Esophagus muscularis mucosa (tissue), 4 donors: ENCODE measurements around the gene NUPR1. TPM values are rescaled to one million over a fixed set of nuclear protein-coding genes. Genes with fewer than 3 reads are reported as not detected.
A peak's percentile ranks its signal among the peaks of the same experiment; 100 is the strongest.

Experiments
- DNase-seq: peaks from one replicate; pipeline ENCODE4 v3.0.0-alpha.2; 2017; ENCODE audit errors: extremely low spot score
- H3K27ac ChIP-seq, 4 donors: fragments of 200-600 bp; sonication (generic); replicated peaks in 1 of 4; 1 replicate in 3 of 4; 2 replicates in 1 of 4; pipeline ENCODE4 v1.5.1; 2016 to 2019; ENCODE audit warnings: mild to moderate bottlenecking in 1 of 4
- H3K27me3 ChIP-seq, 4 donors: fragments of 200-600 bp; sonication (generic); one replicate each; pipeline versions ENCODE4 v1.5.1 to v1.6.0; 2016 to 2019
- H3K36me3 ChIP-seq, 4 donors: fragments of 200-600 bp; sonication (generic); one replicate each; pipeline ENCODE4 v1.5.1; 2016 to 2019
- H3K4me1 ChIP-seq, 4 donors: fragments of 200-600 bp; sonication (generic); one replicate each; pipeline ENCODE4 v1.5.1; 2016 to 2019
- H3K4me3 ChIP-seq, 4 donors: fragments of 200-600 bp; sonication (generic); 1 replicate in 2 of 4; 2 replicates in 2 of 4; pipeline ENCODE4 v1.5.1; 2016 to 2019; ENCODE audit warnings: mild to moderate bottlenecking in 4 of 4, moderate library complexity in 1 of 4
- H3K9me3 ChIP-seq, 4 donors: fragments of 200-600 bp; sonication (generic); 1 replicate in 3 of 4; 2 replicates in 1 of 4; pipeline ENCODE4 v1.5.1; 2016 to 2019
- CTCF ChIP-seq, 3 experiments: fragments of 200-600 bp in 2 of 3; fragments of 450-650 bp in 1 of 3; sonication (generic) in 2 of 3; IDR thresholded peaks; one replicate each; pipeline ENCODE4 v1.5.1; 2017 to 2019; ENCODE audit warnings: antibody characterized with exemption in 3 of 3, mild to moderate bottlenecking in 2 of 3, moderate library complexity in 1 of 3
- EP300 ChIP-seq: sonication (generic); formaldehyde crosslinking; IDR thresholded peaks from one replicate; pipeline ENCODE4 v1.6.1; 2017; ENCODE audit warnings: antibody characterized with exemption
- POLR2A ChIP-seq: fragments of 450-650 bp; IDR thresholded peaks from one replicate; pipeline ENCODE4 v1.6.1; 2017; ENCODE audit warnings: antibody characterized with exemption, moderate library complexity, mild to moderate bottlenecking, low read depth
- POLR2AphosphoS5 ChIP-seq, 2 donors: sonication (generic); formaldehyde crosslinking; IDR thresholded peaks; one replicate each; pipeline ENCODE4 v1.6.1; 2017; ENCODE audit warnings: antibody characterized with exemption in 2 of 2
- WGBS: methylation state at CpG from one replicate; pipeline ENCODE4 v1.1.5; 2018; 5-methylcytosine and 5-hydroxymethylcytosine counted together
- intact Hi-C: fragments of 100-400 bp; cut with DNase I; formaldehyde crosslinking; loops from one replicate; pipeline ENCODE4 v1.15.1; 2023
- total RNA-seq, 4 donors: library from RNA; depleted of rRNA; stranded (reverse); fragments of >200 nt; gene quantifications; one replicate each; pipeline versions ENCODE4 v1.1.0 to v1.2.1, GENCODE V29; 2016

The NUPR1 gene
- total RNA-seq, 4 donors from 2014 or later: 30.3 to 66.1 (median 51.3) TPM

GRCh38 chr16:28543072-28543471 lies 4.3 kb upstream of the NUPR1 start:
- TF ChIP-seq EP300: no peak
- TF ChIP-seq POLR2AphosphoS5 (IDR thresholded peaks at IDR 0.05): no peak
- TF ChIP-seq POLR2A: no peak
- no peak for TF ChIP-seq CTCF (IDR thresholded peaks at IDR 0.05)
- intact Hi-C loops: no loop called here

GRCh38 chr16:28542646-28543045 lies 3.9 kb upstream of the NUPR1 start:
- Histone ChIP-seq H3K4me3 (no peak overlapping the region), H3K9me3 (no peaks in the 10 kb centered on the region), H3K4me1 (peaks cover 13 to 19% (median 17%) of the 10 kb centered on the region in 4 donors), H3K27ac (no peak overlapping the region), H3K36me3 (no peaks in the 10 kb centered on the region), H3K27me3 (no peaks in the 10 kb centered on the region)
- intact Hi-C loops: no loop called here
- 72% methylated on average over 7 of the region's 7 CpGs for WGBS
- no peak for DNase-seq
- no peak for TF ChIP-seq POLR2A
- no peak for TF ChIP-seq POLR2AphosphoS5 (IDR thresholded peaks at IDR 0.05)
- no peak for TF ChIP-seq EP300
- no peak for TF ChIP-seq CTCF (IDR thresholded peaks at IDR 0.05)

More at GRCh38 chr16:28543072-28543471, 4.3 kb upstream of the NUPR1 start:
- Histone ChIP-seq H3K36me3 (no peaks in the 10 kb centered on the region), H3K27ac (no peak overlapping the region), H3K4me1 (peaks cover 9 to 15% (median 13%) of the 10 kb centered on the region in 4 donors), H3K9me3 (no peaks in the 10 kb centered on the region), H3K4me3 (no peak overlapping the region), H3K27me3 (no peaks in the 10 kb centered on the region)
- WGBS: 68% methylated on average over 7 of the region's 7 CpGs
- no peak for DNase-seq

GRCh38 chr16:28540346-28540745 lies 1.6 kb upstream of the NUPR1 start:
- TF ChIP-seq EP300: no peak
- no peak for TF ChIP-seq POLR2A
- TF ChIP-seq CTCF (IDR thresholded peaks at IDR 0.05): no peak
- TF ChIP-seq POLR2AphosphoS5 (IDR thresholded peaks at IDR 0.05): no peak
- Histone ChIP-seq H3K4me3 (no peak overlapping the region), H3K4me1 (peaks cover 16 to 40% (median 38%) of the 10 kb centered on the region in 4 donors), H3K27ac (peak overlapping the region in 2 of 4 donors; percentile 93 to 94), H3K36me3 (peaks cover 0 to 17% (median 11%) of the 10 kb centered on the region in 4 donors), H3K9me3 (no peaks in the 10 kb centered on the region), H3K27me3 (no peaks in the 10 kb centered on the region)
- 88% methylated on average over 3 of the region's 3 CpGs for WGBS
- DNase-seq: no peak
- intact Hi-C loops: no loop called here

GRCh38 chr16:28537964-28538732 lies 626 bp downstream of the NUPR1 start:
- Histone ChIP-seq H3K27ac (peak overlapping the region; percentile 92 to 95 (median 94)), H3K27me3 (no peaks in the 10 kb centered on the region), H3K9me3 (peaks cover 0 to 4% (median 0%) of the 10 kb centered on the region in 4 donors), H3K36me3 (peaks cover 0 to 28% (median 15%) of the 10 kb centered on the region in 4 donors), H3K4me3 (peak overlapping the region; percentile 58 to 67 (median 62)), H3K4me1 (peaks cover 17 to 62% (median 46%) of the 10 kb centered on the region in 4 donors)
- WGBS: 85% methylated on average over 13 of the region's 13 CpGs
- TF ChIP-seq EP300 (no peak), POLR2AphosphoS5 (IDR thresholded peaks at IDR 0.05) (no peak), POLR2A (no peak), CTCF (IDR thresholded peaks at IDR 0.05) (no peak)
- intact Hi-C loops: no loop called here
- DNase-seq: no peak
